ENCODE measurements around the gene TCIRG1. TPM values are rescaled to one million over a fixed set of nuclear protein-coding genes. Genes with fewer than 3 reads are reported as not detected.

Gene TCIRG1
- total RNA-seq, 1 experiment from 2014 or later = 158 TPM

- no peaks in the 10 kb centered on the region for H3K36me3 ChIP-seq (ENCODE audit: control insufficient read depth, insufficient read depth, low read length)
- CTCF ChIA-PET = no interaction called here
- in situ Hi-C loops (cut with HindIII; ENCODE audit: low pct_unique_long_range_greater_than_20kb, low sequenced_read_pairs) = no loop called here
- H3K4me3 ChIP-seq (ENCODE audit: low read depth in 2 of 2, low read length in 2 of 2) = no peak overlapping the region
- POLR2A ChIA-PET = no interaction called here
- H3K4me1 ChIP-seq (ENCODE audit: control insufficient read depth, insufficient read depth, low read length) = peaks cover 44% of the 10 kb centered on the region
- no peaks in the 10 kb centered on the region for H3K27me3 ChIP-seq (ENCODE audit: control insufficient read depth, insufficient read depth, low read length)
- no TSS peak for BruUV-seq (replicated peaks)
- H3K27ac ChIP-seq (ENCODE audit: low read length) = no peak overlapping the region
- intact Hi-C loops (cut with micrococcal nuclease; ENCODE audit: unreplicated experiment) = no loop called here
- DNase-seq (ENCODE audit: low read depth, low spot score) = no peak
- TF ChIP-seq SIN3A (IDR thresholded peaks at IDR 0.05; ENCODE audit: borderline replicate concordance, insufficient read depth, low read depth, low read length) = no peak
- TF ChIP-seq POLR2AphosphoS5 (IDR thresholded peaks at IDR 0.05; ENCODE audit: low read depth, low read length) = no peak
- no peak for TF ChIP-seq CTCF (IDR thresholded peaks at IDR 0.05)
- no peak for TF ChIP-seq TCF7L2 (IDR thresholded peaks at IDR 0.05; ENCODE audit: low read depth, low read length)
- TF ChIP-seq REST (IDR thresholded peaks at IDR 0.05; ENCODE audit: insufficient read depth in 1 of 2, low read depth in 2 of 2, low read length in 1 of 2) = no peak
- no peak for ATAC-seq
- no peaks in the 10 kb centered on the region for H3K9me3 ChIP-seq (ENCODE audit: control insufficient read depth, insufficient read depth, low read depth, low read length)
Measured at GRCh38 chr11:68019486-68019885, 19.3 kb upstream of the TCIRG1 start.

GRCh38 chr11:68020575-68020974 lies 18.2 kb upstream of the TCIRG1 start:
- intact Hi-C loops (cut with micrococcal nuclease; ENCODE audit: unreplicated experiment) (no loop called here), in situ Hi-C loops (cut with HindIII; ENCODE audit: low pct_unique_long_range_greater_than_20kb, low sequenced_read_pairs) (no loop called here)
- no peak overlapping the region for H3K4me3 ChIP-seq (ENCODE audit: low read depth in 2 of 2, low read length in 2 of 2)
- POLR2A ChIA-PET = interaction anchor here (0.7 kb wide), 1 partner anchor 10 kb away, joined by 4 read pairs; the partner anchor contains the start of gene NDUFS8
- H3K4me1 ChIP-seq (ENCODE audit: control insufficient read depth, insufficient read depth, low read length) = peaks cover 37% of the 10 kb centered on the region
- CTCF ChIA-PET = interaction anchor here (0.9 to 1.1 kb wide), 2 partner anchors 10 to 17 kb away, joined by 3 read pairs; partner anchors contain the start of gene ALDH3B1
- no peaks in the 10 kb centered on the region for H3K27me3 ChIP-seq (ENCODE audit: control insufficient read depth, insufficient read depth, low read length)
- ATAC-seq = peak; percentile 79
- no peaks in the 10 kb centered on the region for H3K9me3 ChIP-seq (ENCODE audit: control insufficient read depth, insufficient read depth, low read depth, low read length)
- peak overlapping the region; percentile 72 for H3K27ac ChIP-seq (ENCODE audit: low read length)
- no TSS peak for BruUV-seq (replicated peaks)
- DNase-seq (ENCODE audit: low read depth, low spot score) = no peak
- no peaks in the 10 kb centered on the region for H3K36me3 ChIP-seq (ENCODE audit: control insufficient read depth, insufficient read depth, low read length)
- TF ChIP-seq TCF7L2 (IDR thresholded peaks at IDR 0.05; ENCODE audit: low read depth, low read length) (peak; percentile 58), CTCF (IDR thresholded peaks at IDR 0.05) (peak; percentile 68; the same call in 1 of the 2 replicates), REST (IDR thresholded peaks at IDR 0.05; ENCODE audit: insufficient read depth in 1 of 2, low read depth in 2 of 2, low read length in 1 of 2) (no peak), SIN3A (IDR thresholded peaks at IDR 0.05; ENCODE audit: borderline replicate concordance, insufficient read depth, low read depth, low read length) (no peak), POLR2AphosphoS5 (IDR thresholded peaks at IDR 0.05; ENCODE audit: low read depth, low read length) (no peak)

Measured in Panc1 (cell line).